Sciatic nerve (tissue), 2 donors: ENCODE measurements around the gene PRAC2. TPM values are rescaled to one million over a fixed set of nuclear protein-coding genes. Genes with fewer than 3 reads are reported as not detected.

Experiments
- ATAC-seq: fragments of 200-7000 bp; cut with Tn5 transposase; one replicate; pipeline ENCODE4 v1.9.1; 2020; ENCODE audit warnings: mild to moderate bottlenecking, moderate library complexity
- DNase-seq: peaks from one replicate; pipeline ENCODE4 v3.0.0-alpha.2; 2020; ENCODE audit warnings: low spot score
- intact Hi-C: fragments of 100-400 bp; cut with DNase I; formaldehyde crosslinking; loops from one replicate; pipeline ENCODE4 v1.14.2; 2022
- microRNA-seq: library from miRNA; unstranded; fragments of <30 nt; microRNA quantifications from one replicate; pipeline ENCODE4 v1.2.0, GENCODE V29; 2020
- total RNA-seq: library from RNA; stranded (reverse); fragmentation: NEBNext Ultra II Directional; extraction: Animal tissue kit (Norgen Biotek cat#: 25700); gene quantifications from one replicate; pipeline ENCODE4 v1.2.1, GENCODE V29; 2021
- donor health status: DM: no; HTN: no; CAD: no.
- donor health status: DM: no; HTN: no; CAD: no.

The PRAC2 gene
- total RNA-seq, 1 donor from 2014 or later = not detected

GRCh38 chr17:48773245-48773644 is 50.3 kb downstream of the PRAC2 start:
- no peak for DNase-seq
- intact Hi-C loops = no loop called here
- no peak for ATAC-seq

Small RNA genes within 50 kb of the gene (microRNA-seq; reads per million reads assigned to microRNA genes)
- gene MIR3185 = not detected

Other genes starting within 250 kb of the PRAC2 start
- gene HOXB1, start 192.2 kb upstream of the PRAC2 start, total RNA-seq = not detected
- 23.1 TPM for gene HOXB2, start 178.1 kb upstream of the PRAC2 start, total RNA-seq
- gene HOXB4, start 144.8 kb upstream of the PRAC2 start, total RNA-seq = 8.8 TPM
- 25.6 TPM for gene HOXB3, start 132.9 kb upstream of the PRAC2 start, total RNA-seq
- 2.4 TPM for gene HOXB5, start 129.4 kb upstream of the PRAC2 start, total RNA-seq
- gene HOXB6, start 118.2 kb upstream of the PRAC2 start, total RNA-seq = 6.3 TPM
- 8.1 TPM for gene HOXB7, start 112.2 kb upstream of the PRAC2 start, total RNA-seq
- 0.98 TPM for gene HOXB8, start 107.9 kb upstream of the PRAC2 start, total RNA-seq
- 0.18 TPM for gene HOXB9, start 96.8 kb upstream of the PRAC2 start, total RNA-seq
- not detected for gene PRAC1, start 667 bp upstream of the PRAC2 start, total RNA-seq
- gene HOXB13, start 5.6 kb downstream of the PRAC2 start, total RNA-seq = not detected
- 0.27 TPM for gene TTLL6, start 94.0 kb downstream of the PRAC2 start, total RNA-seq
- 206 TPM for gene CALCOCO2, start 107.8 kb downstream of the PRAC2 start, total RNA-seq
- 40.7 TPM for gene ATP5MC1, start 169.6 kb downstream of the PRAC2 start, total RNA-seq
- 66.2 TPM for gene UBE2Z, start 185.2 kb downstream of the PRAC2 start, total RNA-seq
- gene SNF8, start 221.7 kb downstream of the PRAC2 start, total RNA-seq = 57.1 TPM
- gene GIP, start 245.4 kb downstream of the PRAC2 start, total RNA-seq = not detected